HG03103 (cell line): ENCODE results near the gene GJD2.

Source experiments
- ATAC-seq: cut with Tn5 transposase; IDR thresholded peaks from one replicate; pipeline ENCODE4 v1.9.1; 2021; ENCODE audit warnings: low read depth; ENCODE audit not compliant: unreplicated experiment

Gene GJD2

DNA sequence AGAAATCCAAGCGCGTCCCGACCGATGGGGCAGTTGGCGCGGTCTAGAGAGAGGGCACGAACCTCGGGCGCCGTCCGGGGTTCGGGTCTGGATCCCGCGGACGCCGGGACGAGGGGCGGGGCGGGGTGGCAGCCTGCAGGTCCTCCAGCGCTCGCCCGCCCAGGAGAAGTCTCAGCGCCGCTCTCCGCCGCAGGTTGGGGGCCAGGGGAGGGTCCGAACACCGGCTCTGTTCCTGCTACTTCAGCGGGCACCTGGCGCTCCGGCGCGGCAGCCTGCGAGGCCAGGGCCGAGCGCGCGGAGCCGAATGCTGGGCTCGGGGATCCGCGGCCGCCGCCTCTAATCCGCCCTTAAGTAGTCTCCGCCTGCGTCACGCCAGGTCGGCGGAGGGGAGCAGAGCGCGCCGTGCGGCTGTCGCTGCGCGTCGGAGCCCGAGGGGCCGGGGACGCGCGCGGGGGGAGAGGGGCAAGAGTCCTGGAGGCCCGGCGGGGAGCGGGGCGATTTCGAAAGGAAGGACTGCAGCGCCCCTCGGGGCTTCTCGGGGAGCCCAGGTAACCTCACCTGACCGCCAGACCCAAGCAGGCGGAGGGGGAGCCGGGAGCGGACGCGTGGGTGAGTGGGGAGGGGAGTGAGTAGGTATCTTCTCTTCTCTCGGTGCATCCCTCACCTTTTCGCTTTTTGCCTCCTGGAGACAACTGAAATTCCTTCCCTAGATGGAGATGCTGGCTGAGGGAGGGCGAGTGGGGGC lies at the start of gene GJD2:
TSS of gene GJD2 (minus strand) at position 325 of the 745 bp plus-strand sequence. CDS start 510 bp downstream, outside the sequence.
- no peak for ATAC-seq

DNA sequence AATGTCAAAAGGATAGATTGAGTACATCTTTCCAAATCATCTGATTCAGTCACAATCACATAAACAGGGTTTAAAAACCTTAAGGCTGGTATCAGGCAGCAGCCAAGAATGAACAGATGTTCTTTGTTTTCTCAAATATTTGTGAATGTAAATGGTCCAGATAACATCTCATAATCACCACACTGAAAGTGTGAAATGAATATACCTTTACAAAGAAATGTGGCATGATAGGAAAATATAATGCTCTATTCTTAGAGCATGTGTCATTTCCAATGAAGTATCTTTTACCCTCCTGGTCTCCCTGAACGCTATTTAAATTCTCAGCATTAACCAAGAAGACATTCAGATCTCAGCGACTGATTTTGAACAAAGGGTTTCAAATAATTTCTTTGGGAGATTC lies 49.3 kb upstream of the GJD2 start:
- ATAC-seq, result no peak

DNA sequence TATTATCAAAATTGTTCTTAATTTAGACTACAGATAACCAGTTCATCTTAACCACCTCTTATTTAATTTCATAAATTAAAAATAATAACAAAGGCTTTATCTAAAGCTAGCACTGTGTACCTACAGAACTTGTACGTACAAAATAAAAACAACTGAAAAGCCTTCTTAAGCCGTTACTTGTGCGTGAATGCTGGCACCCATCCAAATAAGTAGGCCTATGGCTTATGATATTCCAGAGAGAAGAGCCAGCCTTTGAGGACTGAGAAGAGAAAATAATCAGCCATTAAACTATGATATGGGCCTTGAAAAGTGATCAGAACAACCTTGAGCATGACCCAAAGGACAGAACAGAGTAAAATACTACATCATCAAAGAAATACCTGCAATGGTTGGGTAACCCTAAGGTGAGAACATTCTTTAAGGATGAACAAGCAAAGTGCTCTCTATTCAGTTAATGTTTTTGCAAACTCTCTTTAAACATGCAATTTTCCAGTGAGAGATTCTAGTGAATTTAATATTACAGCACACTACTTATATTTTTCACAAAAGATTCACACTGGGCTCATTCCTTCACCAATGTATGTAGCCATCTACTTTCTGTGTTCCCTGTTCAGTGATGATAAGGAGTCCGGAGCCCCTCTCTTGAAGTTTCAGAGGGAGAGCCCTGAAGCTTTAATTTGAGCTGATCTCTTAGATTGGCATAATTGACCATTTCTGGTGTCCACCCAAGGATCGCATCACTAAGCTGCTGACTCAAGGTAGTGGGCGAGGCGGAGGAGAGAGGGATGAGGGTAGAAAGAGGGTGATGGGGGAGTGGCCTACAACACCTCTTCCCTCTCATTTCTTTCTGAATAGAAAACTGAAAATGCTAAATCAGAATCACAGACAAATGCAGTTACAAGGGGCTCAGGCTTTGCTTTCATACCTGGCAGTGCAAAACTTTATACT lies 48.3 kb upstream of the GJD2 start:
- ATAC-seq, result no peak

DNA sequence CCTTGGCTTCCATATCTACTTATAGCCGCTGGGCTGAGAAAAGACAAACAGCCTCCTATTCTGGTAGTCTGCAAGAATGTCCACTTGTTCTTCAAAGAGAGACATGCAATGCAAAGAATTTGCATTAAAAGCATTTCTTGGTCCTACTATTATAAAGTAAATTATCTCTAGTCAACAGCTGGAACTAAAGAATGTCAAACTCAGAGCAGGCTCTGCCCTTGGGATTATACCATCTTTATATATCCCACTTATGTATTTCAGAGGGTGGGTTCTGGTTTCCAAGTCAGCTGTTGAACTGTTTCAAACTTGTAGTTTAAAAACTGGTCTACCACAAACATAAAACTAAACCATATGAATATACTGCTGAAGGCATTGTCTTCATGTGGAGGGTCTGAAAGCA lies 47.6 kb upstream of the GJD2 start:
- no peak for ATAC-seq

DNA sequence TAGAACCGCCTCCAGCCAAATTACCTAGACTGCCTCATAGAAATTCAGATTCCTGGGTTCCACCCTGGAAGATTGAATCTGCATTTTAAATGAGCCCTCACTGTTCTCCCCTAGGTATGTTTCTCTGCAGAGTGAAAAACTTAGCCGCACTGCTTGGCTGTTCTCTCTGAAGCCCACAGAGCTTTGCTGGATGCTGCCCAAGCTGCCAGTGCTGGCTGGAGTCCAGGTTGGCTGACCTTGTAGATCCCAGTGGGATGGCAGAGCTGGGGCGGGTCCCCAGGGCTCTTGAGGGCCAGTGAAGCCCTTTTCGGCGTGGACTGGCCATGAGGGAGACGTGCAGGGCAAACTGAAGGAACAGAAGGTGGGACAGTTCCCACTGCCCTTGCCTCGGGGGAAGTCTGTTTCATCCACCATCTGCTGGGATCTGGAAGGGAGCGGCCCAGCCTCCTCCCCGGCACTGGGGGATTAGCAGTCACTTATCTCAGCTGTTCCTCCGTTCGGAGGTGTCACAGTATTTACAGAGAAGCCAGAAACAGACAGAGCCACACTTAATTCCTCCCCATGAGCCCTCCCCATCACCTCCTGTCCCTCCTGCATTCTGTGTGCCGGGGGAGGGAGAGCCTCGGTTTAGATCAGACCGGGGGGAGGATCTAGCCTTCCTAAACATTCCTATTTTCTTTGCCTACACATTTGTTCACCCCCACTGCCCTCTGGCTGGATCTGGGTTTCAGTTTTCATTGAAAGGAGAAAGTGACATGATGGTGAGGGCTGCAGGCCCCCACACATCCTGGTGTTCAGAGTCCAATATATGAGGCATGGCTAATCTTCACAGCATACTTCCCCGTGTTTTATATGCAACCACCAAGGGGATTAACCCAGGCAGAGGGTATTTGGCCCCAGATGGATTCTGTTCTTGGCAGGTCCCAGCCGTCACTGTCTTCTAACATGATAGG lies 44.6 kb upstream of the GJD2 start:
- no peak for ATAC-seq

DNA sequence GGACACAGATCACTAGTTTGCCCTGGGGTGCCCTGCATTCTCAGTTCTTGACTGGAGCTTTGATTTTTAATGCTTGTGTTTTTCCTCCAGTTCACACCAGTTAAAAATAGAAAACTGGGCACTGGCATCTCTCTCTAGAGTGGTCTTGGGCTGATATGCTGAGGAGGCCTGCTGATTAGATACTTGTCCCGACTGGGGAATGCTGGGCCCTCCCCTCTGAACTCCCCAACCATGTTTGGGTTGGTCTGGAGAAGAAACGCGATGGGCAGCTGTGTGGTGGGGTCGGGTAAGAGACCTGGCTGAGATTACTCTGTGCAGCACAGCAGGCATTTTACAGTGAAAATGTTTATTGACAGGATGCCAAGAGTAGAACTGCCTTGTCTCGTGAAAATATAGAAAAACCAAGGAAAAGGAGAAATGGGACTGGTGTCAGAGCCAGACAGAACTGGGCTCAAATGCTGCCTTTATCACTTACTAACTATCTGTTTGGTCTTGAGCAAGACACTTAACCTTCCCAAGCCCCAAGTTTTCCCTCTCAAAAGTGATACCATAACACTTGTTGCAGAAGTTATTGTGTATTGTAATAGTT lies 42.1 kb upstream of the GJD2 start:
- no peak for ATAC-seq

DNA sequence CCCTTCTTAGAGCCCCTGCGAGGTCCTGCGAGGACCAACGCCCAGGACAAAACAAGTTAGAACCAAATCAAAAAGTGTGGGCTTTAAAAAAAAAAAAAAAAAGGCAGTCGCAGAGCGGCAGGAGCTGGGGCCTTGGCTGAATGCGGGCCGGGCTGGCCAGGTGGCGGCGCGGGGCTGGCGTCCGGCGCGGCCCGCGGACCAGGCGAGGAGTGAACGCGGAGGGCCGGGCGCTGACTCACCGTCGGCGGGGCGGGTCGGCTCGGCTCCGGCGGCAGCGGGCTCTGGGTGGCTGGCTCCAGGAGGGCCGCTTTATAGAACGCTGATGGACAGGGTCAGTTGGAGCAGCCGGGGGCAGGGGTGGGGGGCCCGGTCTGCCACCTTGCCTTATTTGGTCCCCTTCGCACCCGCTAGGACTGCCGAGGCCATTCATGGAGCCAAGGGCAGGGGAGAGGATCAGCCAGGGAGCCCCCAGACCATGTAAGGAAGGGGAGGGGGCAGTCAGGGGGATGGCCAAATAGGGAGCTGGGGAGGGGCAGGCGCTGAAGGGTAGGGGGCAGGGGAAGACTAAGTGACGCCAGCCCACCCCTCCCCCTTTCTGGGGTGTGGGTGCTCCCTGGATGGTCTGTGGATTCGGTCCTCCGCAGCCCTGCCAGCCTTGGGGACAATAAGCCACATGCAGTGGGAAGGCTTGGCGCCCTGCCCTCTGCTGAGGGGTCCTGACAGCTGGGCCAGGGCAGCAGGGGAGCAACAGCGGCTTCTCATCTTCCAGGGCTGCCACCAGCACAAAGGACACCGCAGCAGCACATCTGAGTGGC lies 40.7 kb upstream of the GJD2 start, which contains the start of gene ACTC1:
TSS of gene ACTC1 (minus strand) at position 283 of the 815 bp plus-strand sequence. CDS start 741 bp downstream, outside the sequence.
- ATAC-seq, result no peak

DNA sequence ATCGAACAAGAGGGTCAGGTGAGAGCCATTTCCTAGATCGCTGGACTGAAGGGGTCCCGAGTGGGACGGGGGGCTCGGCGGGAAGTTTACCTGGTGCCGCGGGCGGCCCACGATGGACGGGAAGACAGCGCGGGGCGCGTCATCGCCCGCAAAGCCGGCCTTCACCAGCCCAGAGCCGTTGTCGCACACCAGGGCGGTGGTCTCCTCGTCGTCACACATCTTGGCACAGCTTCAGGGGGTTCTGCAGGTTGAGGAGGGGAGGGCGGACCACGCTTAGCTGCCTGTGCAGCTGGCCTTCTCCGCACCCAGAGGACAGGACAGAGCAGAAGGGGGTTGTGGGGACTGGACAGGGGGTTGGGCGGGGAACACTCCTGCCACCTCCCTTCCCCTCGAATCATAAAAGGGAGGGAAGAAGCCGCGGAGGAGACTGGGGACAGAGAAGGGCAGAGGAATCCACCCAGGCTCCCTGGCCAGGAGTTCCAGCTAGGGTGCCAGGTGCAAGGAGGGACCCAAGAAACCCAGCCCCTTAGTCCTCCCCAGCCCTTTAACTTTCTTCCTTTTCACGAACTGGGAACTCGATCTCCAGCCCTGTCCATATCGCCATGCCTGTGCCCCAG lies 39.9 kb upstream of the GJD2 start:
- ATAC-seq, result no peak

DNA sequence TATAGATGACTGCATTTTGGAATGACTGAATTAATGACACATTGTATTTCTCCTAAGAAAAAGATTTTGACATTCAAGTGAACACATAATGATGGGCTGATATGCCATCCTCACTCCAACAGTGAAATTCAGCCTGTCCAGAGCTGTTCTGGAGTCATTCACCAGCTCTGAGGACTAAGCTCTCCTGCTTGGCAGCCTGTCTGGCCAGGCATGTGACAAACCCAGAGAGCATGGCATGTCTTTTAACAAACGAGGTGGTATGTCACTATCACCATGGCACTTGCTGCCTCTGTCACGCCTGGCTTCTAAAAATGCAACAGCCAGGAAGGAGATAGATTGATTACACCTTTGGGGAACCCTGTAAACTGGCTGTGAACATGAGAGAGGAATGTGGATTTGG lies 39.1 kb upstream of the GJD2 start:
- no peak for ATAC-seq

DNA sequence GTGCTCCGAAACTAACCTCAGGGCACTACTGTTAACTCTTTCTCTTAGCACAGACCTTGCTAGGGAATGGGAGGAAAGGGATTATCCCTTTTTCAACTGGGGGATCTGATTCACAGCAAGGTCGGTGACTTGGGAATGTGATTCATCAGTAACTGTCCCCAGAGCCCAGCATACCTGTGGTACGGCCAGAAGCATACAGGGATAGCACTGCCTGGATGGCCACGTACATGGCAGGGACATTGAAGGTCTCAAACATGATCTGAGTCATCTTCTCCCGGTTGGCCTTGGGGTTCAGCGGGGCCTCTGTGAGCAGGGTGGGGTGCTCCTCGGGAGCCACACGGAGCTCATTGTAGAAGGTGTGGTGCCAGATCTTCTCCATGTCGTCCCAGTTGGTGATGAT lies 38.3 kb upstream of the GJD2 start:
- ATAC-seq, result no peak

DNA sequence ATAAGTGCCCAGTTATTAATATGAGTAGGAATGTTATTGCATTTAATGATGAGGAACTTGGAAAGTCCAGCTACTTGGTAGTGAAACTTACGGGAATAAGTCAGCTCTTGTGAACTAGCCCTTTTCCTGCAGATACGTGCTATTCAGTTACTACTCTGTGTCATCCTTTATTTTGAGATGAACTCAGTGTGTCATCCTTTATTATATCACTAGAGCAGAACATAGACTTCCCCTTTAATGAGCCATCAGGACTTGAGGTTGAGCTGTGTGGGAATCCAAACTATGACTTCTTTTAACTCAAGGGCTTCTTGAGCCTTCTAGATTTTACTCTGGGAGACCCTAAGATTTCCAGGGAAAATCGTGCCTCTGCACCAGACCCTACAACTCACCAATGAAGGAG lies 36.9 kb upstream of the GJD2 start:
- no peak for ATAC-seq

DNA sequence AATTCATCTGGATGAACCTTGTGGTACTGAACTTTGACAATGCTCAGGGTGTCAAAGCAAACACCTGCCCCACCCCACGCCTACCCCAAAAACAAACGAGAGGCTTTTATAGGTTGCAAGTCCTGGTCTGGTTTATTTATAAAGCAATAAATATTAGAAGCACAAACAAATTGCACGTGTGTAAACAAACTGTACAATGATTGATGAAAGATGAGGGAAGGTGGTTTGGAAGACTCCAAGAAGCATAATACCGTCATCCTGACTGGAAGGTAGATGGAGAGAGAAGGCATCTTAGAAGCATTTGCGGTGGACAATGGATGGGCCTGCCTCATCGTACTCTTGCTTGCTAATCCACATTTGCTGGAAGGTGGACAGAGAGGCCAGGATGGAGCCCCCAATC lies 35.3 kb upstream of the GJD2 start:
- no peak for ATAC-seq

DNA sequence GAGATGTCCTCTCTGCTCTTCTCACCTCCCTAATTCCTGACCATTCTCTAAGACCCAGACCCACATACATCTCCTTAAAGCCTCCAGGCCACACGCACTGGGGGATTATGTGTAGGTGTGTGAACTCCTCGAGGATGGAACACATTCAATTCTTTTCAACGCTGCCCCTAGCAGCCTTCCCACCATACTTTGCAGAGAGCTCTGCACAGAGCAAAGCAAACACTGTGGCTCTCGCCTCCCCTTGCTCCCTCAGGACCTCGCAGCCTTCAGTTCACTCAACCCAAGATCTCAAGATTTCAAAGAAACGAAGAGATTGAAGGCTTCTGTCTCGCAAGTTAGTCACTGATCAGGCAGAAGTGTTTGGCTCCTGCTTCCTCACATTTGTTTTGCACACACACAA lies 34.5 kb upstream of the GJD2 start:
- ATAC-seq, result no peak

DNA sequence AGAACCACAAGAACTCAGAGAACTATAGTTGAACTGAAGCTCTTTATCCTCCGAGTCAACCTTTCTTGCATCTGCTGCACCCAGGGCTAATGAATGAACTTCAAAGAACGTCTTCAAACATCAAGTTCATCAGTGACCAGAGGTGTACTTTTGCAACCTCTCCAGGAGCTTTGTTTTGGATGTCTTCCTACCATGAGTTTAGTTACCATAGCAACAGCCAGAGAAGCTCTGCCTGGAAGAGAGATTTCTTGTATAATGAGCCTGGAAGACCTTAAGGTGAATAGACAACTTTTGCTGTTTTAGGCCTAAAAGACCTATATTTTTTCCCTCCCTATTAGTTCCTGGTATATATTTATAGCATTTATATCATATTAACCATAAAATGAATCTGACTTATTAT lies 31.4 kb upstream of the GJD2 start:
- ATAC-seq, result no peak

DNA sequence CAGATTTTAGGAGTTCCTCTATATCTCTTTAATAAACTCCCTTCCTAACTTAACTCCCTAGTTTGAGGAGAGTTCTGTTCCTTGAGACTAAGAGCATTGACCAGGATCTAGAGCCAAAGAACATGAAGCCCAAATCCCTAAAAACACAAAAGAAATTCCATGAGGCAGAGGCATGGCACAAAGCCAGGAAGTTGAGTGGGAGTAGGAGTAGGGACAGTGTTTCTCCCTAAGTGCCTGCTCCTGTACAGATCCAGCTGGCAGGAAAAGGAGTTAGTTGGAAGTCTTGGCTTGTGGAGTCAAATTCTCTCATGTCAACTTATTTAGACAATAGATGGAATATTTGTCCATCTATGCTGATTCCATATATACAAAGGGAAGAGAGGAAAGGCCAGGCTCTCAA lies 29.2 kb upstream of the GJD2 start:
- no peak for ATAC-seq

DNA sequence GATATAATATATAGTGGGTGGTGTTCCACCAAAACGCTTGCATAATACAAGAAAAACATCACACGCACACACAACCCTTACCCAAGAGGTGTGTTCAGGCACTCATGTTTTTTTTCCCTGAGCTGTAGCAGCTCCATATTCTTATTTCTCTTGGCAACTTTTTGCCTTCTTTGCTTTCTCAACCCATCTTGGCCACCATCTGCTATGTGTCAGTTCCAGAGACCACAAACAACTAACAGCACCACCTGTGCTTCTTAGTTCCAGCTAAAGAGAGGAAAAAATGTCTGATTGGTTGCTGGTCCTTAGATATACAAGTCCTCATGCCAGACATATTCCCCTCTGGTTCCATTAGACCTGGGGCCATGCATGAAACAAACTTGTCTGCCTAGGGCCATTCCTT lies 28.6 kb upstream of the GJD2 start:
- ATAC-seq, result no peak

DNA sequence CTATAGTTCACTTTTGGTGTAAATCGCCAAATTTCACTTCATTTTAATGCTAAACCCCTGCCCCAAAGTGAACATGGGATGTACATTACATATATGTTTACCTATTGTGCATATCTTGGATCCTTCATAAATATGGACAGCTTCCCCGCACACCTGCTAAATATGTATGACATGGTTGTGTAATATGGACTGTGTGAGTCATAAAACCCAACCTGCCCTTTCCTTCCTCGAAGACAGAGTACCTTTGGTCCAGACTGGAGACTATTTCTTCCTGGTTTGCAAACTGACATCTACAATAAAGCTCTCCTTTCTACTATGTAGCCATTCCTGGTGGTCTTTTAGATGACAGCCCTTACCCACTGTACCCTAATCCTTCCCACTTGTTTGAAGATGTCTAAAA lies 28.1 kb upstream of the GJD2 start:
- no peak for ATAC-seq

DNA sequence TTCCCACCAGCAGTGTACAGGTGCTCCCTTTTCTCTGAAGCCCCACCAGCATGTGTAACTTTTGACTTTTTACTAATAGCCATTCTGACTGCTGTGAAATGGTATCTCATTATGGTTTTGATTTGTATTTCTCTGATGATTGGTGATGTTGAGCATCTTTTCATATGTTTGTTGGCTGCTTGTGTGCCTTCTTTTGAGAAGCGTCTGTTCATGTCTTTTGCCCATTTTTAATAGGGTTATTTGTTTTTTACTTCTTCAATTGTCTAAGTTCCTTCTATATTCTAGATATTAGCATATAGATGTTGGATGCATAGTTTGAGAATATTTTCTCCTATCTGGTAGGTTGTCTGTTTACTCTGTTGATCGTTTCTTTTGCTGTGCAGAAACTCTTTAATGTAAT lies 25.9 kb upstream of the GJD2 start:
- ATAC-seq, result no peak

DNA sequence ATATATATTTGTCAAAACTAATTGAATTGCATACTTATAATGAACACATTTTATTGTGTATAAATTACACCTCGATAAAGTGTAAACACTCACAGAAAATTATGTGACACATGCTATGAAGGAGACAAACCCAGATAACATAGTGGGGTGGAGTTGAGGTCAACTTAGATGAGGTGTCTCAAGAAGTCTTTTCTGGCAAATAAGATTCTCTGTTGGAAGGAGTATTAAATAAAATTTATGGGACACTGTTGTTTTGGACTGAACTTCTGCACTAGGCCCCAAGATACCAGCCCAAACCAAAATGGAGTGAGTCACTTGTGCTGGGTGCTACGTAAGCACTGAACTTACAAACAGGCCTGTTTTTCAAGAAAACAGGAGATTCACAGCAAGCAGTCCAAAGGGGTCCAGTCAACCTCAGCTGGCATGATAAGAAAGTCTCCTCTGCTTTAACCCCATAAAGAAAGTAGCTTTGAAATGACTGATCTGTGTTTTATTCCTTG lies 21.9 kb upstream of the GJD2 start:
- ATAC-seq, result no peak
